ENCODE results near the gene TCF7L2.
A peak's percentile ranks its signal among the peaks of the same experiment; 100 is the strongest.
"Not testable (repeated sequence)": the region's sequence is repeated elsewhere in the genome, so short reads cannot be mapped to it uniquely, and the experiment has no call there.

The TCF7L2 gene

DNA sequence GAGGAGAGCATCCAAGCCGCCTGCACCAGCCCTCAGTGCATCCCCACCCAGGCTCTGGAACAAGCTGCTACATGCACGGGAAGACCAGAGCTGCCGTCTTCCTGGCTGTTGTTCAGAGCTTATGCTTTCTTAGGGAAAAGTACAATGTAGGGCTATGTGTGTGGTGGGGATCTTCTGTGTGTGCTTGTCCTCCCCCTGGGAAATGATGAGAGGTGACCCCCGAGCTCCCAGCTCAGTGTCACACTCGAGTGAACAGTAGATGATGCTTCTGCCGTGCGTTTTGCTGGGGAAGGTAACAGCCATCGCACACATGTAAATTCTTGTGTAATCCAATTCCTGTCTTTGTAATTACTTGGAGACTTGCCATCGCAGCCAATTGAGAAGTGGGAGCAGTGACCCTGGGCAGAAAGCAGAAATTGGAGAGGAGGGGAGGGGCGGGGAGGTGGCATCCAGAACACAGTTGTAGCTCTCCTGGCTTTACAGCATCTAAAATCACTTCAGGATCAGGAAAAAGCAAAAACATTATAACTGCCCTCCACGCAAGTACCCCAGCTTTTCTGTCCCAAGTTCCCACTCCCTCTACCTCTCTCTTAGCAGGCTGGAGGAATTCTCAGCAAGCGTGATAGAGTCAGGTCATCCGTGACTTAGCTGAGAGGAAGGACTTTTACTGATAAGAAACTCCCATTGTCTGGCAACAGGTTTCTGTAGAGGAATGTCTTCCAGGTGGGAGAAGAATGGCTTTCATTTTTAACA, 149.6 kb downstream of the TCF7L2 start:
- no peak for ATAC-seq

DNA sequence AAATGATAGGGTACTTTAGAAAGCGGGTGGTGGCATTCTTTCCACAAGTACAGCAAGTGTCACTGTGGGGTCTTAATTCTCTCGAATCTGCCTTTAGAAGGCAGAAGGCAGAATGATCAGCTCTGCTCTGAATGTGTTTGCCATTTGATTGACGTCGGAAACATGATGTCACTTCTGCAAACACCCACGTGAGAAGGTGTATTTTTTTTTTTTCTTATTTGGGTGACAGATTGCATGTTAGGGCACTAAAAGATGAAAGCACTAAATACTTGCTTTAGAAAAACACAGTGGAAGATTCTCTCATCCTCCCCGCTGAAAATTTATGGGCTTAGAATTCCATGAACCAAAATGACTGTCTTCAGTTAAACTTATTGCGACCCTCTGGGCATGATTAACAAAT, 150.2 kb downstream of the TCF7L2 start:
- ATAC-seq: no peak

DNA sequence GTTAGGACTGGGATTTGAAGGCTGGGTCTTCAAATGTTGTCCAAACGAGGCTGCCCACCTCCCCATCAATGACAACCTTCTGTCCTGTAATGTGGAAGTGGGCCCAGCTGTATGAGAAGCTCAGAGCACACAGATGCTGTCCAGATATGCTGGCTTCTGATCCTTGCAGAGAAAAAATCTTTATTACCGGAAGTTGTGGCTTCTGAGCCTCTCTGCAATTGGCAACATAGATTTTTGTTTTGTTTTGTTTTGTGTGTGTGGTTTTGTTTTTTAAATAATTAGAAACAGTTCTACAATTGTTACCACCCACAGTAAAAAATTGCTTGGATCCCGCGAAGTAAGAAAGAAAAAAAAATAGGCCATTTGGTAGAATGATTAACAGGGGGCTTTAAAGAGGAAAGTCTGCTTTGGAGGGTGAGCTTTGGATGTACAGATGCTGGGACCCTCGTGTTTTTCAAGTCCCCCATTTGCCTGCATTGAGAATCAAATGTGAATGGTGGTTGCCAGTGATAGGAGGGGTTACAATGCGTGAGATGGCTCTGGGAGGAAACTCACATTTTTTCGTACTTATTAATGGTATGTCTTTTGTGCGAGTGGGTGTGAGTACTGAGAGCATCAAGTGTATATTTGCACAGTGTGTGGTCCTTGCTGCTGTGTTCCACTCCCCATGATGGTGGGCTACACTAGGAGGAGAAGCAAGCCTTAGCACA, 153.2 kb downstream of the TCF7L2 start:
- ATAC-seq: no peak

DNA sequence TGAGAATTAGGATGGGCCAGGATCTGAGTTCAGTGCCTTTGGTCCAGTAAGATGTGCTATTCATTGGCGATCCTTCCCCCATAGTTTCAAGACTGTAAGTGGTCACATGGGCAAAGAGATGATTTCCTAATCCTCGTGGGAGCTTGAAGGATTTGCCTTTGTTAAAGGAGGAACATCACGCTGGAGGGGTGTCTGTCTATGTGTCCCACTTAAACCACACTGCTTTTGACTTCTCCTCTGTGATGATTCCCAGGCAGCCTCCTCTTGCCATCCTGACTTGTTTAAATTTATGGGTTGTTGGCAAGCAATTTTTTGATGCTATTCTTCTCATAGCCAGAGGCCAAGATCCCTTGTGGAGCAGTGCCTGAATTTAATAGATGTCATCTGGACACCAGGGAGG, 154.0 kb downstream of the TCF7L2 start:
- ATAC-seq: no peak

DNA sequence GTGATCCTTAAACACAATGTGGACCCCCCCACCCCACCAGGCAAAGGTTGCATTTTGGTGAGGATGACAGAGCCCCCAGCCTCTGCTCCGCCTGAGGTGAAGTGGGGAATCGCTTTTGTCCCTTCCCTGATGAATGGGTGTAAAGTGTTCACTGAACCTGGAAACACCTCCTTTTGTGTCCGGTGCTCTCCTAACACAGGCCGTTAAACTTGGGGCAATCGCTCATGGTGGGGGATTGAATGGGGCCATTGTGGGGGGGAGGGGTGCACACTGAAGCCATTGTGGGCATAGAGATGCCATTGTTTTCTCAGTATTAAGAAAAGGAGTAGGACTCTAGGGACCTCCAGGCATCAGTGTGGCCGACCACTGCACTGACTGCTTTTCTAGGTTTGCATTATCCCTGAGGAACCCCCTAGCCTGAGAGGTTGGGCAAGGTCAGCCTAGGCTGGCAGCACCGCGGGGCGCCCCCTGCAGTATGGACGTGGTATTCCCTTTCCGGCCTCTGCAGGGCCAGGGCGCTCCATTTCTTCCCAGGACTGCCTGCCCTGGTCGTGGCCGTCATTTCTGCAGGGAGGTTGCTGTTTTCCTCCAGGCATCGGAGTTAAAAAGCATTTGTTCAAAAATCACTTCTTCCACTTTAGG, 158.3 kb downstream of the TCF7L2 start:
- ATAC-seq: no peak

DNA sequence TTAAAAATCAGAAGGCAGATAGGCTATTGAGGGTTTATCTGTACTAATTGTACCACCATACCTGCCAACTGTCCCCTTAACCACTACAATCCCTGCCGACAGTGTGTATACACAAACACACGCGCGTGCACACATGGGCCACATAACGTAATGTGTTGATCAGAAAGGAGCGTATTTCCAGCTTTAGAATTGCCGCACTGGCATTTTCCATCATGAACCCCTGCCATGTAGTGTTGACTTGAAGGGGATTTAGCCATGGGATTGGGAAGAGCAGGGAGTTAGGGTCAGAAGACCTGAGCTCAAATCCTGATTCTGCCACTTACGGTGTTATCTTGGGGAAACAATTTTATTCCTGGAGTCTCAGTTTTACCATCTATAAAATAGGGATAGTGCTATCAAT, 158.9 kb downstream of the TCF7L2 start:
- ATAC-seq: no peak

DNA sequence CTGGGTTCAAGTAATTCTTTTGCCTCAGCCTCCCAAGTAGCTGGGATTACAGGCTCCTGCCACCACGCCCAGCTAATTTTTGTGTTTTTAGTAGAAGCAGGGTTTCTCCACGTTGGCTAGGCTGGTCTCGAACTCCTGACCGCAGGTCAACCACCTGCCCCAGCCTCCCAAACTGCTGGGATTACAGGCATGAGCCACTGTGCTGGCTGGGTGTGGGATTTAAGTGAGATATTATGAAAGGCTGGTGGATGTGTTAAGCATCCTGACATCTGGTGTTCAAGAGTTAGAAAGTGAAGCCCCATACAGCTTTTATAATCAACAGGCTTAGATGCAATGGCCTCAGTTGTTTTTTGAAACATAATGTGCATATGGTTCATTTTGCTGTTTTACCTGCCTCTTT, 159.4 kb downstream of the TCF7L2 start:
- ATAC-seq: not testable (repeated sequence)

DNA sequence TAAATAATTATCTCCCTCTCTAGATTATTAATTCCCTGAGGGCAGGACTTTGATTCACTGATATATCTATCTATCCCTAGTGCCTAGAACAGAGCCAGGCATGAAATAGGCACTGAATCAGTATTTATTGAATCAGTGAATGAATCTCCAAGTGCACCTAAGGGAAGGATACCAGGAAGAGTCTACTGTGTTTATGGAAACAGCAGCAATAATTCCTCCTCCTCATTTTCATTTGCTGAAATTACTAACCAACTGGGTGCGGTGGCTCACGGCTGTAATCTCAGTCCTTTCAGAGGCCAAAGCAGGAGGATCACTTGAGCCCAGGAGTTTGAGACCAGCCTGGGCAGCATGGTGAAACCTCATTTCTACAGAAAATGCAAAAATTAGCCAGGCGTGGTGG, 161.2 kb downstream of the TCF7L2 start:
- no peak for ATAC-seq

DNA sequence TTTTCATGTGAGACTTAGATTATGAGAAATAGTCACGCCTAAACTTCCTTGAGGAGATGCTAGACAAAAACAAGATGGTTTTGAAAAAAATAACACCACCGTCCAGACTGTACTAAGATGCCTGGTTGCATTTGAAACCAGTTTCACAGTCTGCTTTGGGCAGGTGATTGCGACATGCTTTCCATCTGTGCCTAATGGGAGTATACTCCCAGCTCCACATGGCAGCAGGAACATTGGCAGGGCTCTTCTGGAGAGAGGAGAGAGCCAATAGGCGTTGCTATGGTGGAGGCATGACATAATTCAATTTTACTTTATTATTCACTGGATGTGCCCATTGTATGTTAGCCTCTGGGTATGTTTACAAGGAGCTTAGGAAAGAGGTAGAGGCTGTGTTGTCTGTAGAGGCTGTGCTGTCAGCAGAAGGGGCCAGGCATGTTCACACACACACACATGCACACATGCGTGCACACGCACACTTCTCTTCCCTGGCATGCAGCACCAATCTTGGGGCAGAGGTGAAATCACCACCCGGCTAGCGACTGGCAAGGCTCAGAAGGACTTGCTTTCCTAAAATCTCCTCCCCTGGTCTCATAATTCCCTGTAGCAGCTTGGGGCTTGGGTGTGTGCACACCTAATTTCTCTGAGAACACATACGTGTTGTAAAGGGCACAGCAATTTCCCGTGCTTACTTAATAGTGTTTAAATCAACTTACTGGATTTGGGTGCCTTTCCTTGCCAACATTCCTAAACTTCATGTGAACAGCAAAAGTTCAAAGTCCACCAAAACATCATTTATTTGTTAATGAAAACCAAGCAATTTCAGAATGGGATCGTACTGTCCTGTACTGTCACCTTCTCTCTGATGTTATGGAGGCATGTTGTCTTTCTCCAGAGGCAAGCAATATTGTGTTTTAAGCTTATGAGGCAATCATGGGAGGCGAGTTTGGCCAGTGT, 162.1 kb downstream of the TCF7L2 start:
- no peak for ATAC-seq

DNA sequence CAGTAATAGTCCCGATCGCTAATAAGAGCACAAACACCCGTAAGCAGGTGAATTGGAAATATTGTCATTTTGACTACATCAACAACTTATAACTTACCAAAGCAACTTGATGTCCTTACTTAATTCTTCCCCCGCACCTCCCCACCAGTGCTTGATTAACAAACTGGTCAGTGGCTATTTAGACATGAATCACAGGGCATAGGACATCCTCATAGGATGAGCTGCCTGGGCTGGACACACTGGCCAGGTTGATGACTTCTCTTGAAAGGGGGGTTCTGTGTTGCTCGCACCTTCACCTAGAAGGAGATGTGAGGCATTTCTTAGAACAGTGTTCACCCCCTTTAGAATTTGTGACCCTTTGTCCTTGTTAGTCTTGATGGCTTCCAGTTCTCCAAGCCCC, 163.2 kb downstream of the TCF7L2 start:
- no peak for ATAC-seq

DNA sequence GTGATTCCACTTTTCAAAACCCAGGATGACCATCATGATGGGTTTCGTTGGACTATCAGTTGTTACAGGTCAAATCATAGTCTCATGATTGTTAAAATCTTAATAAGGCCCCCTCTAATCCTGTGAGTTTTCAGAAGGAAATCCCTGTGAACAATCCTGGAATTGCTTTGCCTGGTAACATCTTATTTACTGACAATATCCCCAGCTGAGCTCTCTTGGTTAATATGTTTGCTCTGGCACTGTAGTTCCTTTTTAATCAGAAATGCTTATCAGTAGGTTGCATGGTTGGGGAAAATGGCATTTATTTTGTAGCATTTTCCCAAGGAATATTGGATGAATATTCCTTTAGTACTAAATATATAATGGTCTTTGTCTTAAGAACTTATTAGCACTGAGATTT, 163.9 kb downstream of the TCF7L2 start:
- ATAC-seq: no peak

DNA sequence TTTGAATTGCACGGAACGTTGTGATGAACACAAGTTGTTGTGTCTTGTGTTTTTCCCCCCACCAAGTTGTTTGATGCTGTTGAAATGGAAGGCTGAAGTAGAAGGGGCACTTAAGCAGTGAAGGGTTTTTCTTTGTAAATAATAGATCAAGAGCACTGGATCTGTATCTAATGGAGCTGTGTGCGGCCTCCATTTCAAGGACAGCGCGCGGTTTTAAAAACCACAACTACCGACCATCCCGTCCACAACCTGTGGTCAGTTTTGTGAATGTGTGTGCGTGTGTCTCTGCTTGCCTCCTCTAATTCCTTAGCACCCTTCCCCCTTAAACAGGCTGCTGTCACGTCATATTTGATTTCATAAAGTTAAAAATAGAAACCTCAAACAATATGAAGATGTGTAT, 165.5 kb downstream of the TCF7L2 start:
- ATAC-seq: no peak

DNA sequence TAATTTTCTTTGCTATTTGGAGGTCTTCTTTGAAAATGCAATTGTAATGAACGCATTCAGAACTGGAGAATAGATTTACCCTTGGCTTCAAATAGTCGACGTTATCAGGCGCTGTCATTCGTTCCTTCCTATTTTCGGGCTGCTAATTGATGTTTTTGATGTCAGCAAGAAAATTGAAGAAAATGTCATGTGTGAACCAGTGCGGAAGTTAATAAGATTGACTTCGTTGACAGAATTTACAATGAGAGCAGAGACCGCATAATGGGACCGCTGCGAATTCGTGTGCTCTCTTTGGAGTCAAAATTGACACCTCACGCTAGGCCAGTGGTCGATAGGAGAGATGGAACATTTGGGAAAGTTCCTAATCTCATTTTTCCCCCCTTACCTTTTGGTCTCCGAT, 168.8 kb downstream of the TCF7L2 start:
- no peak for ATAC-seq

DNA sequence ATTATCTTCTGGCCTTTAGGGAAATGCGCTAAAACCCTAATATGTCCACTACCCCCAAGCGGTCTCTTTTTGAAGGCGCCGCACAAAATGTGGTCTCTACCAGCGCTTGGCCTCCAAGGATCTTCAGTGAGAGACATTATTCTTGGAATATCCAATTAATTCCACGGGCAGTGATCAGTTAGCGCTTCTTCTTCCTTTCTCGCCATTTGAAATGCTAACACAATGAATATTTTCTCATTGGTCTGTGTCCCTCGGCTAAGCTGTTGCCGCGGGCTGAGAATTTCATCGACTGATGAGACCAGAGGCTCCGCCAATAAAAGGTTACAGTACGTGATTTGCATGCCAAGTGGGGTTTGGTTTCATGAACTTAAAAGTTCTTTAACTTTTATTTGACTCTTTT, 169.8 kb downstream of the TCF7L2 start:
- no peak for ATAC-seq

DNA sequence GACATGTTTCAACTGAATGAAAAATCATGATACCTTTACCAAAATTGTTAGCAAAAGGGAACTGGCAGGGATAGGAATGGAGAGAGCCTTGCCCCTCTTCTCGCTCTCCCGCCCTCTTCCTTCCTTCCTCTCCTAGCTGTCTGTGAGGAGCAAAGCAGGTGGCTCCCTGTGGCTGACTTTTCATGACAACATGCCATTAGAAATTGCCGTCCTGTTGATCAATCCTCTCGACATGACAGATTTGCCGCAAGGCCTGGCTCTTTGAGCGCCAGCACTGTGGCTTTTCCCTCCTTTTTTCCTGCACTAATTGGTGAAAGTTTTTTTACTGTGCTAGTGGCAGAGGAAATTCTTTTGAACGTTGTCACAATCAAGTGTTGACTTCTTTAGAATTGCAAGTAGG, 171.1 kb downstream of the TCF7L2 start:
- ATAC-seq: no peak

DNA sequence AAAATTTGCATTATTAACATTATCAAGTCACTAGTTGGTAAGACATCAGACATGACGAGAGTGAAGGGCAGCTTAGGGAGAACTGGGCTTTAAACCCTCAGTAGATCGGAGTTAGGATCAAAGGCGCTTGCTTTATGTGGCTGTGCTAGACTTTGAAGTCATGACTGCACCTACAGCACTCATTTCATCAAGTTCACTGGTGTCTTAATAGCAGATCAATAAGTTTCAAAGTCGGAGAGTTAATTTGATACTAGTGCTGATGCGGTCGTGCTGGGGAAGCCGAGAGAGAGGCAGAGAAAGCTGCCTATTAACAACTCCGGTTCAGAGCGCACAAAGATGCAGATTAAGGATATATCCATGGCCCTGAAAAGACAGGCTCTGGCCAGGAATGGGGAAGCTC, 172.9 kb downstream of the TCF7L2 start:
- no peak for ATAC-seq

DNA sequence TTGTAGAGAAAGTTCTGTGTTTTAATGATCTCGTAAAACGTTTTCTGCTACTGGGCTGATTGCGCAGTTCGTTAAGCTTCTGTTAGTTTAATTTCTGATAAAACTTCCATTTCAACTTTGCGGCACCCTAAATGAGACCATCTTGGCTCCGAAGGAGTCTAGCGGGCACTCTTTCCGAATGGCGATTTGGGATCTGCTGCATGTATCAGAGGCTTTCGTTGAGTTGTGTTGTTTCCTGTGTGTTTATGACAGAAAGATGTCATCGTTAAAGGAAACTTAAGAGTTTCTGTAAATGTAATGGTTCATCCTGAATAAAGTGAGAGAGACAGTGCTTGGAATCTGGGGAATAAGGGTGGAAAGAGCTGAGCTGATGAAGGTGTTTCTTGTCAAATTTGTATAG, 174.7 kb downstream of the TCF7L2 start:
- no peak for ATAC-seq

DNA sequence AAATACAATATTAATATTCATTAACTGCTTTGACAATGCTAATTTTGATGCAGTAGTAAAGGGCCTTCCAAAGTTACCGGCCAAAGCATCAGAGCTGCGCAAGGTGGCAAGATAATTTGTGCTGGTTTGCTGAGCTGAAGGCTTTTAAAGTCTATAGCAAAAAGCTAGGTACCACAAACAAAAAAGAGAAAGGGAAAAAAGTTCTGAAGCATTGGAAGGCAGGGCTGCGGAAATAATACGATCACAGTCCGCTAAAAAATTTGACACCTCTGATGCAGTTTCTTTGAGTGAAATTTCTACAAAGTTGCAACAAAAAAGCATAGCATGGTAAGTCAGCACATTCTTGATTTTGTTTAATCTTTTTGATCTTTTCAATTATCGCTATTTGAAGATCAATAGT, 175.6 kb downstream of the TCF7L2 start:
- ATAC-seq: no peak

DNA sequence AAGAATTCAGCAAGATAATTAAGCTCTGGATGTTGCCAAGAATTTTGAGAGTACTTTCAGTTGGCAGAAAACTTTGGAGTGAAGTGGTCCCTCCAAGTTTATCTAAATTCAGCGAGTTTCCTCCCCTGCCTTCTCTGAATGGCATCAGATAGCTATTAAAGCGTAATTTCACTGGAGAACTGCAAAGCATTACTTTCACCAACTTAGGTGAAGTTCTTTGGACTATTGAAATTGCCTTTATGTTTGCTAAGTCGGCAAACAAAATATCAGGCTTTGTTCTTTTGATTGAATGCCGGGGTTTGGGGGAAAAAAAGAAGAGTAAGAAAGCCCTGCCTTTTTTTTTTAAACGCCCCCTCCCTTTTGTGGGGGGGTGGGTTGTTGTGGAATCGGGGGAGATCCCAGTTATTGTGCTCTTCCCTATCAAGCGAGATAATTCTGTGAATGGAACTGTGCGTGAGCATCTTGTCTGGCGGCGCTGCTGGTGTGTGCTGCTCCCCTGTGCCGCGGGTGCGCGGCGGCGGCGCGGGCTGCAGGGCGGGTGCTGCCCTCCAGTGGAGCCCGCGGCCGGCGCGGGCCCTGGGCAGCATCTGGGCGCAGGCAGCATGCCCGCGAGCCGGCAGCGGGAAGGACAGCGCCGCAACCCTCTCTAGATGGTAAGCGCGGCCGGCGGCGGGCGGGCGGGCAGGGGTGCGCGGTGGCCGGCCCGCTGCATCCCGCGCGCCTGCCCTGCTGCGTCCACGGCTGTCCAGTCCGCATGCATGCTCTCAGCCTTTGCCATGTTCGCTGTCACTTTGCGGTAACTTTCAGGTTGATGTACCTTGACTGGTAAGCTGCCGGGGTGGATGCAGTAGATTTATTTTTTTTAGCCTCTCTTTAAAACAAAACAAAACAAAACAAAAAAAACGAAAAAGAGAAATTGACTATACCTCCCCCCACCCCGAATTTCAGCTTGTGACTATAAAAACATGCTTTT, 176.5 kb downstream of the TCF7L2 start:
- ATAC-seq: peak; percentile 73 to 79

DNA sequence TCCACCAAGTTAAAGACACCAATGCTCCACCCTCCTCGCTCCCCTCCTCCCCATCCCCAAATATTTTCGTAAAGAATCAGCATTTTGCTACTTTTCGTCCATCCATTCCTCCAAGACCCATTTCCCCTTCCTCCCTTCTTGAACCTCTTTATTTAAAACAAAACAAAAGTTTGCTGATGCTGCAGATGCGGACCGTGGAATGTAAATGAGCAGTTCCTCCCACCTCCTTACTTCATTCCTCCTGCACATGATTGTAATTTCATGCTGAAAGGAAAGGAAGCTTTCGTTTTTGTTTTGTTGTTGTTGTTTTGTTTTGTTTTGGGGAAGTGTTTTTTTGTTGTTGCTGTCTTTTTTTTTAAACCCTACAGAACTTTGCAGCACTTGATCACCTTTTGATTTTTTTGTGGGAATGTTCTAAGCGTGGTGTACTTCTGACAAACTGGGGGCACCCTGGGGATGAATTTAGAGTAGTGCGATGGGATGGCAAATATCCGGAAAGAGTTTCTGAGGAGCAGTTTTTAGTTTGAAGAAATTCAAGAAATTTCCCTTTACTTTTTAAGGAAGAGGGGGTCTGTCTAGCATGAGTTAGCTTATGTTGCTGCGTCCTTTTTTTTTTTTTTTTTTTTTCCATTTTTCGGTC, 177.3 kb downstream of the TCF7L2 start:
- ATAC-seq: no peak

DNA sequence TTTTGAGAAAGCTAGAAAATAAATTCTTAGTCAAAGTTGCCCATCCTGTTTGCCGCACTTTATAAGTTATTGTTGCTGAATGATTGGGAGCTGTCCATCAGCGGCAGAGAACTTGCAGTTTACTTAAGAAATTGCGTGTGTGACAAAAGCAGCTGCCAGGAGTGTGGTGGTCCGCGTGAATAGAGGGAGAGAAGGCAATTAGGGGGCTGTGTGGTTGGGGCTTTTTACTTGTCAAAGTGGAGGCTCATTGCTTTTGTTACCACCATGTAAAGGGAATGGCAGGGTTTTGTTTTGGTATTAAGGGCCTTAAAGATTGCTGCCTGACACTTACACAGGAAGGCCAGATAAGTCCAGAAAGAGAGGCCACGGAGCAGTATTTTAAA, 177.8 kb downstream of the TCF7L2 start:
- no peak for ATAC-seq

Data from activated CD4-positive, CD25-positive, alpha-beta regulatory T cell treated with anti-CD3 and anti-CD28 coated beads, Interleukin-2, amount 50 U/mL, for 24 hours (primary cell).